WTC11 (cell line): ENCODE data around the gene ZFR. TPM values are rescaled to one million over a fixed set of nuclear protein-coding genes. Genes with fewer than 3 reads are reported as not detected.
A peak's percentile ranks its signal among the peaks of the same experiment; 100 is the strongest.

ENCODE experiments used
- ATAC-seq: fragments of 200-7000 bp; cut with Tn5 transposase; 2 replicates; pipeline ENCODE4 v1.10.0; 2021; ENCODE audit warnings: mild to moderate bottlenecking, moderate library complexity
- CTCF ChIA-PET: fragments of 300-600 bp; sonication (Branson Sonifier 250); formaldehyde crosslinking; loops from one replicate; lab custom pipeline; 2021; ENCODE audit warnings: antibody characterized with exemption; lab: Charles Lee
- POLR2A ChIA-PET: fragments of 350-600 bp; sonication (Branson Sonifier 250); formaldehyde crosslinking; loops from one replicate; lab custom pipeline; 2021; ENCODE audit warnings: antibody characterized with exemption; lab: Charles Lee
- DNase-seq: peaks from one replicate; pipeline ENCODE4 v3.0.0; 2021; ENCODE audit warnings: low spot score
- H3K27ac Mint-ChIP-seq: 2 replicates; pipeline ENCODE4 v1.8.0; 2021; ENCODE audit warnings: mixed read lengths
- H3K27me3 Mint-ChIP-seq: 2 replicates; pipeline ENCODE4 v1.8.0; 2021; ENCODE audit warnings: low read depth, mild to moderate bottlenecking, moderate library complexity, mixed read lengths
- H3K36me3 Mint-ChIP-seq: 2 replicates; pipeline ENCODE4 v1.8.0; 2021; ENCODE audit warnings: mixed read lengths
- H3K4me1 Mint-ChIP-seq: 2 replicates; pipeline ENCODE4 v1.8.0; 2022; ENCODE audit warnings: mixed read lengths
- H3K4me3 Mint-ChIP-seq: 2 replicates; pipeline ENCODE4 v1.8.0; 2021; ENCODE audit warnings: mild to moderate bottlenecking, moderate library complexity, mixed read lengths
- H3K9me3 Mint-ChIP-seq: 2 replicates; pipeline ENCODE4 v1.8.0; 2021; ENCODE audit warnings: mixed read lengths
- AFF4 ChIP-seq: sonication (generic); formaldehyde crosslinking; IDR thresholded peaks from 2 replicates; pipeline ENCODE4 v1.8.1; 2023; ENCODE audit warnings: mild to moderate bottlenecking, missing genetic modification reagents, borderline replicate concordance
- EMX1 ChIP-seq: fragments of 250-450 bp; sonication (Bioruptor Pico); IDR thresholded peaks from 2 replicates; pipeline ENCODE4 v1.8.0; 2021; ENCODE audit warnings: mild to moderate bottlenecking
- GRHL2 ChIP-seq: fragments of 250-450 bp; sonication (Bioruptor Pico); IDR thresholded peaks from 2 replicates; pipeline ENCODE4 v1.8.0; 2022; ENCODE audit warnings: mild to moderate bottlenecking, moderate library complexity; ENCODE audit not compliant: insufficient replicate concordance, severe bottlenecking
- GTF2I ChIP-seq: fragments of 250-450 bp; sonication (Bioruptor Pico); conservative IDR thresholded peaks from 2 replicates; pipeline ENCODE4 v1.4.0; 2021; ENCODE audit warnings: mild to moderate bottlenecking
- IRF2 ChIP-seq: sonication (generic); formaldehyde crosslinking; IDR thresholded peaks from 2 replicates; pipeline ENCODE4 v1.8.0; 2022; ENCODE audit warnings: low read depth, missing genetic modification reagents, borderline replicate concordance
- JAZF1 ChIP-seq: fragments of 250-450 bp; sonication (Bioruptor Pico); IDR thresholded peaks from 2 replicates; pipeline ENCODE4 v1.9.0; 2021; ENCODE audit warnings: moderate library complexity, mild to moderate bottlenecking, inconsistent platforms
- JUN ChIP-seq: sonication (generic); formaldehyde crosslinking; IDR thresholded peaks from 2 replicates; pipeline ENCODE4 v1.8.0; 2023; ENCODE audit warnings: mild to moderate bottlenecking, missing genetic modification reagents
- KAT7 ChIP-seq: sonication (generic); formaldehyde crosslinking; IDR thresholded peaks from 2 replicates; pipeline ENCODE4 v1.8.1; 2023; ENCODE audit warnings: missing genetic modification reagents, mild to moderate bottlenecking, borderline replicate concordance
- NFATC4 ChIP-seq: fragments of 250-450 bp; sonication (Bioruptor Pico); IDR thresholded peaks from 2 replicates; pipeline ENCODE4 v1.9.0; 2021; ENCODE audit warnings: mild to moderate bottlenecking
- NR2C2 ChIP-seq: sonication (generic); formaldehyde crosslinking; IDR thresholded peaks from 2 replicates; pipeline ENCODE4 v1.8.0; 2022; ENCODE audit warnings: mild to moderate bottlenecking, missing genetic modification reagents
- RELA ChIP-seq: sonication (generic); formaldehyde crosslinking; IDR thresholded peaks from 2 replicates; pipeline ENCODE4 v1.8.1; 2022; ENCODE audit warnings: missing genetic modification reagents, mild to moderate bottlenecking, borderline replicate concordance
- ZNF121 ChIP-seq: sonication (generic); formaldehyde crosslinking; IDR thresholded peaks from 2 replicates; pipeline ENCODE4 v1.8.0; 2023; ENCODE audit warnings: missing genetic modification reagents
- ZNF416 ChIP-seq: fragments of 250-450 bp; sonication (Bioruptor Pico); IDR thresholded peaks from 2 replicates; pipeline ENCODE4 v1.9.0; 2021; ENCODE audit warnings: mild to moderate bottlenecking, inconsistent platforms
- ZSCAN18 ChIP-seq: fragments of 250-450 bp; sonication (Bioruptor Pico); IDR thresholded peaks from 2 replicates; pipeline ENCODE4 v2.1.2; 2022; ENCODE audit warnings: mild to moderate bottlenecking, moderate library complexity
- total RNA-seq: library from RNA; stranded (reverse); gene quantifications from 3 replicates; pipeline ENCODE4 v1.2.3, GENCODE V29; 2021
- TF ChIP-seq, protein P1 (sequence below): fragments of 200-600 bp; IDR thresholded peaks from 2 replicates; pipeline ENCODE4 v1.8.0; 2022; ENCODE audit warnings: antibody characterized with exemption
- TF ChIP-seq, protein P2 (sequence below): sonication (generic); formaldehyde crosslinking; IDR thresholded peaks from 2 replicates; pipeline ENCODE4 v1.8.1; 2023; ENCODE audit warnings: mild to moderate bottlenecking, missing genetic modification reagents
- TF ChIP-seq, protein P3 (sequence below): sonication (generic); formaldehyde crosslinking; IDR thresholded peaks from 2 replicates; pipeline ENCODE4 v1.8.1; 2023; ENCODE audit warnings: mild to moderate bottlenecking, moderate library complexity, missing genetic modification reagents
- TF ChIP-seq, protein P4 (sequence below): fragments of 250-450 bp; sonication (Bioruptor Pico); IDR thresholded peaks from 2 replicates; pipeline ENCODE4 v1.9.0; 2021; ENCODE audit warnings: mild to moderate bottlenecking, borderline replicate concordance
- TF ChIP-seq, protein P5 (sequence below): sonication (generic); formaldehyde crosslinking; IDR thresholded peaks from 2 replicates; pipeline ENCODE4 v1.8.0; 2022; ENCODE audit warnings: mild to moderate bottlenecking, missing genetic modification reagents

The ZFR gene
- total RNA-seq, 1 experiment from 2014 or later = 64.5 TPM

- no peaks in the 10 kb centered on the region for H3K4me1 Mint-ChIP-seq
- H3K27ac Mint-ChIP-seq = 0 out of 2 replicates have a peak overlapping the region, but pooled peaks have one; percentile 1
- DNase-seq = no peak
- CTCF ChIA-PET = no interaction called here
- no peak for TF ChIP-seq GTF2I (CRISPR knock-in tag)
- no peak for TF ChIP-seq JUN (CRISPR knock-in tag)
- TF ChIP-seq, protein P1, sequence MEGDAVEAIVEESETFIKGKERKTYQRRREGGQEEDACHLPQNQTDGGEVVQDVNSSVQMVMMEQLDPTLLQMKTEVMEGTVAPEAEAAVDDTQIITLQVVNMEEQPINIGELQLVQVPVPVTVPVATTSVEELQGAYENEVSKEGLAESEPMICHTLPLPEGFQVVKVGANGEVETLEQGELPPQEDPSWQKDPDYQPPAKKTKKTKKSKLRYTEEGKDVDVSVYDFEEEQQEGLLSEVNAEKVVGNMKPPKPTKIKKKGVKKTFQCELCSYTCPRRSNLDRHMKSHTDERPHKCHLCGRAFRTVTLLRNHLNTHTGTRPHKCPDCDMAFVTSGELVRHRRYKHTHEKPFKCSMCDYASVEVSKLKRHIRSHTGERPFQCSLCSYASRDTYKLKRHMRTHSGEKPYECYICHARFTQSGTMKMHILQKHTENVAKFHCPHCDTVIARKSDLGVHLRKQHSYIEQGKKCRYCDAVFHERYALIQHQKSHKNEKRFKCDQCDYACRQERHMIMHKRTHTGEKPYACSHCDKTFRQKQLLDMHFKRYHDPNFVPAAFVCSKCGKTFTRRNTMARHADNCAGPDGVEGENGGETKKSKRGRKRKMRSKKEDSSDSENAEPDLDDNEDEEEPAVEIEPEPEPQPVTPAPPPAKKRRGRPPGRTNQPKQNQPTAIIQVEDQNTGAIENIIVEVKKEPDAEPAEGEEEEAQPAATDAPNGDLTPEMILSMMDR = no peak
- no peak for TF ChIP-seq RELA (CRISPR knock-in tag)
- TF ChIP-seq JAZF1 = no peak
- TF ChIP-seq, protein P2, sequence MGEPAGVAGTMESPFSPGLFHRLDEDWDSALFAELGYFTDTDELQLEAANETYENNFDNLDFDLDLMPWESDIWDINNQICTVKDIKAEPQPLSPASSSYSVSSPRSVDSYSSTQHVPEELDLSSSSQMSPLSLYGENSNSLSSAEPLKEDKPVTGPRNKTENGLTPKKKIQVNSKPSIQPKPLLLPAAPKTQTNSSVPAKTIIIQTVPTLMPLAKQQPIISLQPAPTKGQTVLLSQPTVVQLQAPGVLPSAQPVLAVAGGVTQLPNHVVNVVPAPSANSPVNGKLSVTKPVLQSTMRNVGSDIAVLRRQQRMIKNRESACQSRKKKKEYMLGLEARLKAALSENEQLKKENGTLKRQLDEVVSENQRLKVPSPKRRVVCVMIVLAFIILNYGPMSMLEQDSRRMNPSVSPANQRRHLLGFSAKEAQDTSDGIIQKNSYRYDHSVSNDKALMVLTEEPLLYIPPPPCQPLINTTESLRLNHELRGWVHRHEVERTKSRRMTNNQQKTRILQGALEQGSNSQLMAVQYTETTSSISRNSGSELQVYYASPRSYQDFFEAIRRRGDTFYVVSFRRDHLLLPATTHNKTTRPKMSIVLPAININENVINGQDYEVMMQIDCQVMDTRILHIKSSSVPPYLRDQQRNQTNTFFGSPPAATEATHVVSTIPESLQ (CRISPR knock-in tag) = no peak
- TF ChIP-seq, protein P3, sequence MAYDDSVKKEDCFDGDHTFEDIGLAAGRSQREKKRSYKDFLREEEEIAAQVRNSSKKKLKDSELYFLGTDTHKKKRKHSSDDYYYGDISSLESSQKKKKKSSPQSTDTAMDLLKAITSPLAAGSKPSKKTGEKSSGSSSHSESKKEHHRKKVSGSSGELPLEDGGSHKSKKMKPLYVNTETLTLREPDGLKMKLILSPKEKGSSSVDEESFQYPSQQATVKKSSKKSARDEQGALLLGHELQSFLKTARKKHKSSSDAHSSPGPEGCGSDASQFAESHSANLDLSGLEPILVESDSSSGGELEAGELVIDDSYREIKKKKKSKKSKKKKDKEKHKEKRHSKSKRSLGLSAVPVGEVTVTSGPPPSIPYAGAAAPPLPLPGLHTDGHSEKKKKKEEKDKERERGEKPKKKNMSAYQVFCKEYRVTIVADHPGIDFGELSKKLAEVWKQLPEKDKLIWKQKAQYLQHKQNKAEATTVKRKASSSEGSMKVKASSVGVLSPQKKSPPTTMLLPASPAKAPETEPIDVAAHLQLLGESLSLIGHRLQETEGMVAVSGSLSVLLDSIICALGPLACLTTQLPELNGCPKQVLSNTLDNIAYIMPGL (CRISPR knock-in tag) = no peak
- no peak for TF ChIP-seq NFATC4
- TF ChIP-seq, protein P4, sequence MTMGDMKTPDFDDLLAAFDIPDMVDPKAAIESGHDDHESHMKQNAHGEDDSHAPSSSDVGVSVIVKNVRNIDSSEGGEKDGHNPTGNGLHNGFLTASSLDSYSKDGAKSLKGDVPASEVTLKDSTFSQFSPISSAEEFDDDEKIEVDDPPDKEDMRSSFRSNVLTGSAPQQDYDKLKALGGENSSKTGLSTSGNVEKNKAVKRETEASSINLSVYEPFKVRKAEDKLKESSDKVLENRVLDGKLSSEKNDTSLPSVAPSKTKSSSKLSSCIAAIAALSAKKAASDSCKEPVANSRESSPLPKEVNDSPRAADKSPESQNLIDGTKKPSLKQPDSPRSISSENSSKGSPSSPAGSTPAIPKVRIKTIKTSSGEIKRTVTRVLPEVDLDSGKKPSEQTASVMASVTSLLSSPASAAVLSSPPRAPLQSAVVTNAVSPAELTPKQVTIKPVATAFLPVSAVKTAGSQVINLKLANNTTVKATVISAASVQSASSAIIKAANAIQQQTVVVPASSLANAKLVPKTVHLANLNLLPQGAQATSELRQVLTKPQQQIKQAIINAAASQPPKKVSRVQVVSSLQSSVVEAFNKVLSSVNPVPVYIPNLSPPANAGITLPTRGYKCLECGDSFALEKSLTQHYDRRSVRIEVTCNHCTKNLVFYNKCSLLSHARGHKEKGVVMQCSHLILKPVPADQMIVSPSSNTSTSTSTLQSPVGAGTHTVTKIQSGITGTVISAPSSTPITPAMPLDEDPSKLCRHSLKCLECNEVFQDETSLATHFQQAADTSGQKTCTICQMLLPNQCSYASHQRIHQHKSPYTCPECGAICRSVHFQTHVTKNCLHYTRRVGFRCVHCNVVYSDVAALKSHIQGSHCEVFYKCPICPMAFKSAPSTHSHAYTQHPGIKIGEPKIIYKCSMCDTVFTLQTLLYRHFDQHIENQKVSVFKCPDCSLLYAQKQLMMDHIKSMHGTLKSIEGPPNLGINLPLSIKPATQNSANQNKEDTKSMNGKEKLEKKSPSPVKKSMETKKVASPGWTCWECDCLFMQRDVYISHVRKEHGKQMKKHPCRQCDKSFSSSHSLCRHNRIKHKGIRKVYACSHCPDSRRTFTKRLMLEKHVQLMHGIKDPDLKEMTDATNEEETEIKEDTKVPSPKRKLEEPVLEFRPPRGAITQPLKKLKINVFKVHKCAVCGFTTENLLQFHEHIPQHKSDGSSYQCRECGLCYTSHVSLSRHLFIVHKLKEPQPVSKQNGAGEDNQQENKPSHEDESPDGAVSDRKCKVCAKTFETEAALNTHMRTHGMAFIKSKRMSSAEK = no peak
- TF ChIP-seq ZNF416 = no peak
- TF ChIP-seq, all 79 proteins: peak for 0
- no peaks in the 10 kb centered on the region for H3K27me3 Mint-ChIP-seq
- POLR2A ChIA-PET = no interaction called here
- no peaks in the 10 kb centered on the region for H3K9me3 Mint-ChIP-seq
- no peak for ATAC-seq
- peaks cover 67% of the 10 kb centered on the region for H3K36me3 Mint-ChIP-seq
- H3K4me3 Mint-ChIP-seq = no peak overlapping the region
Measured at GRCh38 chr5:32405507-32405906, 39.0 kb downstream of the ZFR start.

DNA sequence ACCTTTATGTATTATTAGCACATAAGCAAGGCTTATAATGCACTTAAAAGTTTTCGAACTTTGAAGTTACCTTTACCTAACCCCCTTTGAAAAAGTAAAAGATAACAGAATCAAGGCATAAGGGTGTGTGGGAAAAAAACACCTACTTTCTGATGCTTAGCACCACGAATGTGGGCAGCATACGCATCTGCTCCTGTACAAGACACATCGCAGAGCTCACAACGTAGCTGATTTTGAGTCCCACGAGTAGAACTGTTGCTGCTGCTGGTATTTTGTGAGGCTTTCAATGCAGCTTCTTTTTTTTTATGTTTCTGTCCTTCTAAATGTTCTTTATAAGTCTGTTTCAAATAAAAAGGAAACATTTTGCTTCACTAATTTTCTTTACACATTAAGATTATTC lies 40.8 kb downstream of the ZFR start:
- ChIA-PET POLR2A (no interaction called here), CTCF (no interaction called here)
- H3K9me3 Mint-ChIP-seq = no peaks in the 10 kb centered on the region
- no peak for ATAC-seq
- peaks cover 72% of the 10 kb centered on the region for H3K36me3 Mint-ChIP-seq
- no peak for DNase-seq
- no peak overlapping the region for H3K27ac Mint-ChIP-seq
- H3K27me3 Mint-ChIP-seq = no peaks in the 10 kb centered on the region
- H3K4me1 Mint-ChIP-seq = no peaks in the 10 kb centered on the region
- H3K4me3 Mint-ChIP-seq = no peak overlapping the region
- TF ChIP-seq KAT7 = no peak
- no peak for TF ChIP-seq NR2C2 (CRISPR knock-in tag)
- no peak for TF ChIP-seq ZSCAN18
- TF ChIP-seq GRHL2 (CRISPR knock-in tag) = no peak
- TF ChIP-seq, protein P5, sequence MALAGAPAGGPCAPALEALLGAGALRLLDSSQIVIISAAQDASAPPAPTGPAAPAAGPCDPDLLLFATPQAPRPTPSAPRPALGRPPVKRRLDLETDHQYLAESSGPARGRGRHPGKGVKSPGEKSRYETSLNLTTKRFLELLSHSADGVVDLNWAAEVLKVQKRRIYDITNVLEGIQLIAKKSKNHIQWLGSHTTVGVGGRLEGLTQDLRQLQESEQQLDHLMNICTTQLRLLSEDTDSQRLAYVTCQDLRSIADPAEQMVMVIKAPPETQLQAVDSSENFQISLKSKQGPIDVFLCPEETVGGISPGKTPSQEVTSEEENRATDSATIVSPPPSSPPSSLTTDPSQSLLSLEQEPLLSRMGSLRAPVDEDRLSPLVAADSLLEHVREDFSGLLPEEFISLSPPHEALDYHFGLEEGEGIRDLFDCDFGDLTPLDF = no peak
- TF ChIP-seq IRF2 (CRISPR knock-in tag) = no peak
- no peak for TF ChIP-seq AFF4
- no peak for TF ChIP-seq ZNF121 (CRISPR knock-in tag)
- no peak for TF ChIP-seq EMX1 (CRISPR knock-in tag)
